Smooth muscle cell (in vitro differentiated cells): ENCODE measurements around the gene MAP3K20. TPM values are rescaled to one million over a fixed set of nuclear protein-coding genes. Genes with fewer than 3 reads are reported as not detected.
A peak's percentile ranks its signal among the peaks of the same experiment; 100 is the strongest.

Source experiments
- DNase-seq: peaks from one replicate; lab custom pipeline; 2025; ENCODE audit not compliant: unreplicated experiment; lab: John Stamatoyannopoulos, UW
- H2AFZ ChIP-seq: fragments of 200-600 bp; sonication (generic); 2 replicates; pipeline ENCODE4 v1.6.0; 2016; ENCODE audit warnings: antibody characterized with exemption, low read depth, mild to moderate bottlenecking
- H3F3A ChIP-seq: fragments of 200-600 bp; sonication (generic); 2 replicates; pipeline ENCODE4 v1.6.0; 2017; ENCODE audit warnings: antibody characterized with exemption, low read depth
- H3K27ac ChIP-seq: fragments of 200-600 bp; sonication (generic); 2 replicates; pipeline ENCODE4 v1.5.1; 2016; ENCODE audit warnings: low read depth, mild to moderate bottlenecking
- H3K27me3 ChIP-seq: fragments of 200-600 bp; sonication (generic); 2 replicates; pipeline ENCODE4 v1.6.1; 2016; ENCODE audit warnings: low read depth, mild to moderate bottlenecking
- H3K36me3 ChIP-seq: fragments of 200-600 bp; sonication (generic); 2 replicates; pipeline ENCODE4 v1.5.1; 2016; ENCODE audit warnings: low read depth
- H3K4me1 ChIP-seq: fragments of 200-600 bp; sonication (generic); 2 replicates; pipeline ENCODE4 v1.5.1; 2016; ENCODE audit warnings: low read depth
- H3K4me2 ChIP-seq: fragments of 200-600 bp; sonication (generic); 2 replicates; pipeline ENCODE4 v1.6.0; 2016; ENCODE audit warnings: mild to moderate bottlenecking
- H3K4me3 ChIP-seq: fragments of 200-600 bp; sonication (generic); 2 replicates; pipeline ENCODE4 v1.5.1; 2016; ENCODE audit warnings: mild to moderate bottlenecking
- H3K79me2 ChIP-seq: fragments of 200-600 bp; sonication (generic); 2 replicates; pipeline ENCODE4 v1.6.0; 2016; ENCODE audit warnings: low read depth, mild to moderate bottlenecking
- H3K9ac ChIP-seq: fragments of 200-600 bp; sonication (generic); 2 replicates; pipeline ENCODE4 v1.6.0; 2016; ENCODE audit warnings: low read depth
- H3K9me3 ChIP-seq: fragments of 200-600 bp; sonication (generic); replicated peaks from 2 replicates; pipeline ENCODE4 v1.5.1; 2016; ENCODE audit warnings: low read depth
- H4K20me1 ChIP-seq: fragments of 200-600 bp; sonication (generic); 2 replicates; pipeline ENCODE4 v1.6.0; 2016; ENCODE audit warnings: low read depth
- CTCF ChIP-seq: fragments of 200-600 bp; sonication (generic); IDR thresholded peaks from 2 replicates; pipeline ENCODE4 v1.5.1; 2017; ENCODE audit warnings: borderline replicate concordance, mild to moderate bottlenecking, antibody characterized with exemption; ENCODE audit not compliant: insufficient read depth, poor library complexity, severe bottlenecking
- WGBS: methylation state at CpG from one replicate; pipeline ENCODE4 v1.1.7; 2016; ENCODE audit warnings: low lambda C conversion rate; 5-methylcytosine and 5-hydroxymethylcytosine counted together
- polyA plus RNA-seq: library from polyadenylated mRNA; unstranded; fragments of >200 nt; fragmentation: Nextera tagmentation; extraction: Ambion mirVana; gene quantifications from 2 replicates; pipeline ENCODE4 v1.2.1, GENCODE V29; 2016
- total RNA-seq: library from RNA; depleted of rRNA; stranded (reverse); fragments of >200 nt; gene quantifications from 2 replicates; pipeline ENCODE4 v1.2.3, GENCODE V29; 2014

Gene MAP3K20
- total and polyA plus RNA-seq, 2 experiments from 2014 or later = 25.8 to 29.2 TPM

DNA sequence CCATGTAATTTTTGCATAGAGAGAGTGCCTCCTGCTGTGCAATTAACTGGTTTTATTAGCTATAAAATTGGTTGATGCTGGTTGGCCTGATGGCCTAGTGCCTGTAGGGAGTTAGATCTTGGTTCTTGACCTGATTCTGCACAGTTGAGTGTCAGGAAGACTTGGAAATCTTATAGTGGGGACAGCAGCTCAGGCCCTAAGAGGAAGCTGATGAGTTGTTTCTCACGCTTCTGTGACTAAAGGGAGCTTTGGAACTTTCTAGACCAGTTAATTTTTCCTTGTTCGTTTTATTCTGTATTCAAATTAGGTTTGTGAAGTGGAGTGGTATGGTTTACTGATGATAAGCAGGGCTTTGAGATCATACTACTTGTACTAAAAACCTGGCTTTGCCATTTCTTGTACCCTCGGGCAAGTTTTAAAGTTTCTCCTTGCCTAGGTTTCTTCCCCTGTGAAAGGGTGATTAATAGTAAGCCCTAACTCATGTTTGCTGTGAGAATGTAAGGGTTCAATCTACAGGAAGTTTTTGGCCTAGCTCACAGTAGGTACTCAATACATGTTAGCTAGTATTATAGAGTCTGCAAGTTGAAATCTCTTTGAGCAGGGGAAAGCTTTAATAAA is 82.1 kb downstream of the MAP3K20 start:
- Histone ChIP-seq H3K36me3 (no peaks in the 10 kb centered on the region), H3K4me2 (no peak overlapping the region), H3K4me1 (peaks cover 11% of the 10 kb centered on the region), H4K20me1 (no peaks in the 10 kb centered on the region), H3K9me3 (no peaks in the 10 kb centered on the region), H3K79me2 (no peaks in the 10 kb centered on the region), H3K4me3 (no peak overlapping the region), H2AFZ (no peak overlapping the region), H3K9ac (no peak overlapping the region), H3K27ac (no peak overlapping the region), H3F3A (peaks cover 23% of the 10 kb centered on the region), H3K27me3 (no peaks in the 10 kb centered on the region)
- no peak for TF ChIP-seq CTCF
- no peak for DNase-seq
- WGBS = 88% methylated on average over 3 of the region's 3 CpGs

DNA sequence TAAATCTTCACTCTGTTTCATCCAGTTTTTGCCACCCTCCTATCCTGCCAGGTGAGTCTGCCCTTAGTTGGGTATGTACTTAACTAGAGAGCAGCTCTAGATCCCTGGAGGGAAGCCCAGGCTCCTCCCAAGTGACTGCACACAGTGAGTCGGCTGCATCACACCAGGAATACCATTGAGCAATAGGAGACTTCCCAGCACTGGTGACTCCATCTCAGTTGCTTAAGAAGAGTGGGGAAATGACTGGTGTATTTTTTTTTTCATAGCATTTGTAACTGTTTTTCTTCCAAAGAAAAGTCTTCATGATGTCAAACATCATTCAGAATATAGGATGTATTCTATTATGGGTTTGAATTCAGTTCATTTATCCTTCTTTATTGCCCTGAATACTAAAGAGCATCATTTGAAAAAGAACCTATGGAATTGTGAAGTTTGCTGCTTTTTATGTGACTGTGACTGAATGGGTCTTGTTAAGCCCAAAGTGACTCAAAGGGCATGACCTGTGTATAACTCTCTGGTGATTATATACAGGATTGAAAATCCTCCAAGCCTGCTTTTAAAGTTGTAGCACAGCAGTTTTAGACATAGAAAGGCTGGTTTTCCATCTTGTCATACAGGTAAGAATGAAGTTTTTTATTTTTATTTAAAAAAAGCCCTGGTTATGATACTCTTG is 84.3 kb downstream of the MAP3K20 start:
- Histone ChIP-seq H3K36me3 (no peaks in the 10 kb centered on the region), H3K9me3 (no peaks in the 10 kb centered on the region), H3F3A (peaks cover 23% of the 10 kb centered on the region), H3K4me2 (peak overlapping the region; percentile 68), H3K4me3 (no peak overlapping the region), H3K79me2 (peaks cover 5% of the 10 kb centered on the region), H4K20me1 (no peaks in the 10 kb centered on the region), H3K4me1 (peaks cover 10% of the 10 kb centered on the region), H3K27me3 (no peaks in the 10 kb centered on the region), H2AFZ (no peak overlapping the region), H3K9ac (peak overlapping the region; percentile 0), H3K27ac (peak overlapping the region; percentile 77)
- no peak for TF ChIP-seq CTCF
- WGBS = 4% methylated on average over 1 of the region's 1 CpG
- DNase-seq = peak; percentile 1

- DNase-seq = no peak
- WGBS = 95% methylated on average over 4 of the region's 4 CpGs
These were observed 85.0 kb downstream of the MAP3K20 start for GRCh38 chr2:173160618-173161017.

More at GRCh38 chr2:173160618-173161017, 85.0 kb downstream of the MAP3K20 start:
- Histone ChIP-seq H3K79me2 (peaks cover 5% of the 10 kb centered on the region), H4K20me1 (no peaks in the 10 kb centered on the region), H2AFZ (no peak overlapping the region), H3K36me3 (no peaks in the 10 kb centered on the region), H3K27ac (peak overlapping the region; percentile 77), H3F3A (peaks cover 23% of the 10 kb centered on the region), H3K9me3 (no peaks in the 10 kb centered on the region), H3K4me2 (peak overlapping the region; percentile 68), H3K4me3 (no peak overlapping the region), H3K9ac (peak overlapping the region; percentile 0), H3K27me3 (no peaks in the 10 kb centered on the region), H3K4me1 (peaks cover 10% of the 10 kb centered on the region)
- TF ChIP-seq CTCF = no peak
